SK-N-SH (cell line): ENCODE results near the gene SREBF2.

Source experiments
- EZH2phosphoT487 ChIP-seq: fragments of 200-600 bp; sonication (generic); IDR thresholded peaks from 2 replicates; pipeline ENCODE4 v1.6.1; 2017; ENCODE audit warnings: low read depth, mixed run types, mild to moderate bottlenecking, antibody characterized with exemption, moderate library complexity, borderline replicate concordance
- NFIC ChIP-seq: IDR thresholded peaks from 2 replicates; pipeline ENCODE4 v1.4.0; 2012; ENCODE audit warnings: borderline replicate concordance
- POLR2AphosphoS5 ChIP-seq: IDR thresholded peaks from 2 replicates; pipeline ENCODE4 v1.6.1; 2012; ENCODE audit warnings: low read depth, low read length
- YY1 ChIP-seq: IDR thresholded peaks from 2 replicates; pipeline ENCODE4 v1.4.0; 2012; ENCODE audit warnings: low read depth, mild to moderate bottlenecking
- TF ChIP-seq, protein P1 (sequence below): fragments of 150-350 bp; IDR thresholded peaks from 2 replicates; pipeline ENCODE4 v1.6.1; 2017; ENCODE audit warnings: antibody characterized with exemption, low read length, low read depth, borderline replicate concordance
- TF ChIP-seq, protein P2 (sequence below): fragments of 200-600 bp; sonication (generic); IDR thresholded peaks from 2 replicates; pipeline ENCODE4 v1.6.1; 2017; ENCODE audit warnings: antibody characterized with exemption, mild to moderate bottlenecking, moderate library complexity

DNA sequence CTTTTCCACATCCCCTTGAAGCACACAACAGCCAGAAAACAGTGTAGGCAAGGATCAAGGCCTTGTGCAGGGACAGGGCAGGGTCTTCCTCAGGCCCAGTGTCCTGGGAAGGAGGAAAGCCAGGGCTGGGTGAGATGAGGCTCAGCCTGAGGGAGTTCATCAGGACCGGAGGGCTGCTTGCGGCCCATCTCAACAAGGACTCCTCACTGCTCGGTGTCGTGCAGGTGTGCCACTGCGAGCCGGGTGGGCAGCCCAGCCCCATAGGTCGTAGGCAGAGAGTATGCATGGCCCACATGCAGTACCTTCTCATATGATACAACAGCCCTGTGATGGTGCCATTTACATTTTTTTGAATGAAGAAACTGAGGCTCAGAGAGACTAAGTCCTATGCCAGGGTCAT lies 69.1 kb downstream of the SREBF2 start:
- TF ChIP-seq, protein P1, sequence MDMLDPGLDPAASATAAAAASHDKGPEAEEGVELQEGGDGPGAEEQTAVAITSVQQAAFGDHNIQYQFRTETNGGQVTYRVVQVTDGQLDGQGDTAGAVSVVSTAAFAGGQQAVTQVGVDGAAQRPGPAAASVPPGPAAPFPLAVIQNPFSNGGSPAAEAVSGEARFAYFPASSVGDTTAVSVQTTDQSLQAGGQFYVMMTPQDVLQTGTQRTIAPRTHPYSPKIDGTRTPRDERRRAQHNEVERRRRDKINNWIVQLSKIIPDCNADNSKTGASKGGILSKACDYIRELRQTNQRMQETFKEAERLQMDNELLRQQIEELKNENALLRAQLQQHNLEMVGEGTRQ = no peak
- TF ChIP-seq, protein P2, sequence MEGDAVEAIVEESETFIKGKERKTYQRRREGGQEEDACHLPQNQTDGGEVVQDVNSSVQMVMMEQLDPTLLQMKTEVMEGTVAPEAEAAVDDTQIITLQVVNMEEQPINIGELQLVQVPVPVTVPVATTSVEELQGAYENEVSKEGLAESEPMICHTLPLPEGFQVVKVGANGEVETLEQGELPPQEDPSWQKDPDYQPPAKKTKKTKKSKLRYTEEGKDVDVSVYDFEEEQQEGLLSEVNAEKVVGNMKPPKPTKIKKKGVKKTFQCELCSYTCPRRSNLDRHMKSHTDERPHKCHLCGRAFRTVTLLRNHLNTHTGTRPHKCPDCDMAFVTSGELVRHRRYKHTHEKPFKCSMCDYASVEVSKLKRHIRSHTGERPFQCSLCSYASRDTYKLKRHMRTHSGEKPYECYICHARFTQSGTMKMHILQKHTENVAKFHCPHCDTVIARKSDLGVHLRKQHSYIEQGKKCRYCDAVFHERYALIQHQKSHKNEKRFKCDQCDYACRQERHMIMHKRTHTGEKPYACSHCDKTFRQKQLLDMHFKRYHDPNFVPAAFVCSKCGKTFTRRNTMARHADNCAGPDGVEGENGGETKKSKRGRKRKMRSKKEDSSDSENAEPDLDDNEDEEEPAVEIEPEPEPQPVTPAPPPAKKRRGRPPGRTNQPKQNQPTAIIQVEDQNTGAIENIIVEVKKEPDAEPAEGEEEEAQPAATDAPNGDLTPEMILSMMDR = no peak
- TF ChIP-seq NFIC = no peak
- TF ChIP-seq YY1 = no peak
- TF ChIP-seq POLR2AphosphoS5 = no peak
- no peak for TF ChIP-seq EZH2phosphoT487
